Panc1 (cell line): Measurements from ENCODE around the gene PKD1L1. TPM values are rescaled to one million over a fixed set of nuclear protein-coding genes. Genes with fewer than 3 reads are reported as not detected.

Experiments
- ATAC-seq: fragments of 200-7000 bp; cut with Tn5 transposase; 2 replicates; pipeline ENCODE4 v1.9.1; 2020; ENCODE audit warnings: mild to moderate bottlenecking, moderate library complexity
- BruUV-seq: library from RNA; stranded (reverse); fragments of 400-500 nt; replicated peaks from 2 replicates; lab custom pipeline; 2021; lab: Mats Ljungman, UMichigan
- CTCF ChIA-PET: fragments of 300-600 bp; sonication (Branson Sonifier 250); formaldehyde crosslinking; loops from one replicate; lab custom pipeline; 2022; ENCODE audit warnings: antibody characterized with exemption; lab: Charles Lee
- POLR2A ChIA-PET: fragments of 300-600 bp; sonication (Branson Sonifier 250); formaldehyde crosslinking; loops from one replicate; lab custom pipeline; 2022; ENCODE audit warnings: antibody characterized with exemption; lab: Charles Lee
- DNase-seq: peaks from one replicate; pipeline ENCODE4 v3.0.0-alpha.2; 2010; ENCODE audit warnings: low read depth, low spot score
- H3K27ac ChIP-seq: 2 replicates; pipeline ENCODE4 v1.5.1; 2011; ENCODE audit warnings: mild to moderate bottlenecking, low read length, inconsistent platforms
- H3K27me3 ChIP-seq: fragments of 200-500 bp; sonication (Bioruptor generic); 2 replicates; pipeline ENCODE4 v1.6.0; 2014; ENCODE audit warnings: low read length, inconsistent platforms; ENCODE audit not compliant: control insufficient read depth, insufficient read depth
- H3K36me3 ChIP-seq: fragments of 200-500 bp; sonication (Bioruptor generic); 2 replicates; pipeline ENCODE4 v1.5.1; 2014; ENCODE audit warnings: inconsistent platforms, mild to moderate bottlenecking, low read length, moderate library complexity; ENCODE audit not compliant: control insufficient read depth, insufficient read depth
- H3K4me1 ChIP-seq: 2 replicates; pipeline ENCODE4 v1.5.1; 2011; ENCODE audit warnings: inconsistent platforms, mild to moderate bottlenecking, low read length, moderate library complexity; ENCODE audit not compliant: control insufficient read depth, insufficient read depth
- H3K4me3 ChIP-seq, 2 experiments: 2 replicates each; pipeline ENCODE4 v1.5.1; 2011 to 2012; ENCODE audit warnings: low read depth in 2 of 2, low read length in 2 of 2, mild to moderate bottlenecking in 2 of 2, inconsistent platforms in 1 of 2, moderate library complexity in 1 of 2
- H3K9me3 ChIP-seq: fragments of 200-500 bp; sonication (Bioruptor generic); 2 replicates; pipeline ENCODE4 v1.5.1; 2014; ENCODE audit warnings: low read depth, mild to moderate bottlenecking, inconsistent platforms, low read length, moderate library complexity; ENCODE audit not compliant: control insufficient read depth, insufficient read depth
- CTCF ChIP-seq: fragments of 450-650 bp; IDR thresholded peaks from 2 replicates; pipeline ENCODE4 v1.5.1; 2017; ENCODE audit warnings: mild to moderate bottlenecking
- POLR2AphosphoS5 ChIP-seq: IDR thresholded peaks from 2 replicates; pipeline ENCODE4 v1.6.1; 2012; ENCODE audit warnings: mild to moderate bottlenecking, low read depth, low read length, moderate library complexity
- SIN3A ChIP-seq: IDR thresholded peaks from 2 replicates; pipeline ENCODE4 v1.6.1; 2012; ENCODE audit warnings: low read depth, mild to moderate bottlenecking, low read length, moderate library complexity, borderline replicate concordance; ENCODE audit not compliant: insufficient read depth
- TCF7L2 ChIP-seq: IDR thresholded peaks from 2 replicates; pipeline ENCODE4 v1.6.1; 2011; ENCODE audit warnings: mild to moderate bottlenecking, low read depth, low read length, inconsistent platforms
- in situ Hi-C: cut with HindIII; loops from 2 replicates; pipeline ENCODE4 v1.10.0; 2016; ENCODE audit warnings: low sequenced_read_pairs, low pct_unique_long_range_greater_than_20kb
- intact Hi-C: fragments of 100-400 bp; cut with micrococcal nuclease; formaldehyde crosslinking; loops from one replicate; pipeline ENCODE4 v1.10.0; 2022; ENCODE audit not compliant: unreplicated experiment
- total RNA-seq: library from RNA; stranded (reverse); gene quantifications from one replicate; pipeline ENCODE4 v1.2.1, GENCODE V29; 2021; ENCODE audit not compliant: unreplicated experiment
- TF ChIP-seq, protein P1 (sequence below), 2 experiments: IDR thresholded peaks; 2 replicates each; pipeline ENCODE4 v1.6.1; 2011 to 2012; ENCODE audit warnings: low read depth in 2 of 2, control low read depth in 1 of 2, low read length in 1 of 2, mild to moderate bottlenecking in 1 of 2, moderate library complexity in 1 of 2; ENCODE audit not compliant: insufficient read depth in 1 of 2

PKD1L1 gene
- total RNA-seq, 1 experiment from 2014 or later = 2.2 TPM

DNA sequence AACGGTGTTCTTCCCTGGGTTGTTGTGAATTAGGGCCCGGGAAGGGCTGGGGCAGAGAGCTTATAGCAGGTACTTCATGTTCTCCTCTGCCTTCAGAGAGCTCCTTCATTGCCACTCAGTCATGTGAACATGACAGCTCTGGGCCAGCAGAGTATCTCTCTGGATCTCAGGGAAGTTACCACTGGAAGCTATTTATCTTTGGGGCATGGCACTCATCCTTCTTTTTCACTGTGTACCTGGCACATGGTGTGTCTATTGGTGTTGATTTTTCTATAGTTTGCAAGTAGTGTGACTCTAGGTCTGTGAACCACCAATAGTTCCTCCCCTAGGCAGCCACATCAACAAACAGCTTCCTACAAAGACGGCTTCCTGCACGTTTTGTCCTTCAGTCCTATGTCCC, 156.6 kb downstream of the PKD1L1 start:
- H3K9me3 ChIP-seq = peaks cover 26% of the 10 kb centered on the region; the same call in 1 of the 2 replicates
- peaks cover 15% of the 10 kb centered on the region for H3K4me1 ChIP-seq
- H3K27me3 ChIP-seq = no peaks in the 10 kb centered on the region
- no peak for TF ChIP-seq SIN3A
- no peak for TF ChIP-seq CTCF
- no peak for TF ChIP-seq POLR2AphosphoS5
- no peak for TF ChIP-seq TCF7L2
- TF ChIP-seq, protein P1, sequence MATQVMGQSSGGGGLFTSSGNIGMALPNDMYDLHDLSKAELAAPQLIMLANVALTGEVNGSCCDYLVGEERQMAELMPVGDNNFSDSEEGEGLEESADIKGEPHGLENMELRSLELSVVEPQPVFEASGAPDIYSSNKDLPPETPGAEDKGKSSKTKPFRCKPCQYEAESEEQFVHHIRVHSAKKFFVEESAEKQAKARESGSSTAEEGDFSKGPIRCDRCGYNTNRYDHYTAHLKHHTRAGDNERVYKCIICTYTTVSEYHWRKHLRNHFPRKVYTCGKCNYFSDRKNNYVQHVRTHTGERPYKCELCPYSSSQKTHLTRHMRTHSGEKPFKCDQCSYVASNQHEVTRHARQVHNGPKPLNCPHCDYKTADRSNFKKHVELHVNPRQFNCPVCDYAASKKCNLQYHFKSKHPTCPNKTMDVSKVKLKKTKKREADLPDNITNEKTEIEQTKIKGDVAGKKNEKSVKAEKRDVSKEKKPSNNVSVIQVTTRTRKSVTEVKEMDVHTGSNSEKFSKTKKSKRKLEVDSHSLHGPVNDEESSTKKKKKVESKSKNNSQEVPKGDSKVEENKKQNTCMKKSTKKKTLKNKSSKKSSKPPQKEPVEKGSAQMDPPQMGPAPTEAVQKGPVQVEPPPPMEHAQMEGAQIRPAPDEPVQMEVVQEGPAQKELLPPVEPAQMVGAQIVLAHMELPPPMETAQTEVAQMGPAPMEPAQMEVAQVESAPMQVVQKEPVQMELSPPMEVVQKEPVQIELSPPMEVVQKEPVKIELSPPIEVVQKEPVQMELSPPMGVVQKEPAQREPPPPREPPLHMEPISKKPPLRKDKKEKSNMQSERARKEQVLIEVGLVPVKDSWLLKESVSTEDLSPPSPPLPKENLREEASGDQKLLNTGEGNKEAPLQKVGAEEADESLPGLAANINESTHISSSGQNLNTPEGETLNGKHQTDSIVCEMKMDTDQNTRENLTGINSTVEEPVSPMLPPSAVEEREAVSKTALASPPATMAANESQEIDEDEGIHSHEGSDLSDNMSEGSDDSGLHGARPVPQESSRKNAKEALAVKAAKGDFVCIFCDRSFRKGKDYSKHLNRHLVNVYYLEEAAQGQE (IDR thresholded peaks at IDR 0.05; ENCODE audit: insufficient read depth in 1 of 2, low read depth in 2 of 2, low read length in 1 of 2) = no peak
- CTCF ChIA-PET = no interaction called here
- intact Hi-C loops (no loop called here), in situ Hi-C loops (no loop called here)
- POLR2A ChIA-PET = no interaction called here
- peak overlapping the region; percentile 100 for H3K27ac ChIP-seq
- DNase-seq (no peak), ATAC-seq (no peak)
- no TSS peak for BruUV-seq
- H3K36me3 ChIP-seq = no peaks in the 10 kb centered on the region
- H3K4me3 ChIP-seq = no peak overlapping the region

- H3K4me1 ChIP-seq = peaks cover 47% of the 10 kb centered on the region
- in situ Hi-C loops = no loop called here
- CTCF ChIA-PET = interaction anchor here (1.4 kb wide), 1 partner anchor 17 kb away, joined by 4 read pairs; no protein-coding TSS in a partner anchor
- peak overlapping the region; percentile 100 for H3K27ac ChIP-seq
- no peak overlapping the region for H3K4me3 ChIP-seq
- no peak for DNase-seq
- no peaks in the 10 kb centered on the region for H3K27me3 ChIP-seq
- H3K9me3 ChIP-seq = peaks cover 22% of the 10 kb centered on the region; the same call in 1 of the 2 replicates
- H3K36me3 ChIP-seq = no peaks in the 10 kb centered on the region
- no TSS peak for BruUV-seq
- TF ChIP-seq TCF7L2 (no peak), SIN3A (no peak), CTCF (no peak), POLR2AphosphoS5 (no peak)
- TF ChIP-seq, protein P1 (IDR thresholded peaks at IDR 0.05; ENCODE audit: insufficient read depth in 1 of 2, low read depth in 2 of 2, low read length in 1 of 2) = no peak
- intact Hi-C loops = loop anchor here (10.0 kb wide), 1 partner anchor 153 kb away; no protein-coding TSS in a partner anchor
- POLR2A ChIA-PET = interaction anchor here (0.9 to 1.0 kb wide), 2 partner anchors 8 to 25 kb away, joined by 3 to 6 read pairs; no protein-coding TSS in a partner anchor
- no peak for ATAC-seq
Measured at GRCh38 chr7:47788083-47788482, 160.2 kb downstream of the PKD1L1 start.
